Measurements from ENCODE around the gene MAF. TPM values are rescaled to one million over a fixed set of nuclear protein-coding genes. Genes with fewer than 3 reads are reported as not detected.

The MAF gene
- total RNA-seq, 1 experiment from 2014 or later, result 4.9 TPM

GRCh38 chr16:79554912-79555311, 45.6 kb downstream of the MAF start:
- no peak overlapping the region for H4K8ac ChIP-seq (replicated peaks; ENCODE audit: insufficient read length, low read depth, low read length)
- H2AK5ac ChIP-seq (ENCODE audit: insufficient read length, low read length), result no peak overlapping the region
- no peaks in the 10 kb centered on the region for H3K27me3 ChIP-seq (ENCODE audit: insufficient read depth, low read length)
- Mint-ChIP-seq H3K4me1 (peaks cover 9 to 11% of the 10 kb centered on the region in 2 experiments), H3K27me3 (ENCODE audit: low read depth) (peaks cover 5% of the 10 kb centered on the region), H3K36me3 (ENCODE audit: insufficient read depth in 1 of 3, low read depth in 3 of 3) (peaks cover 0 to 4% (median 0%) of the 10 kb centered on the region in 3 experiments; a peak in 2 of 7 replicates), H3K9me3 (peaks cover 3 to 6% of the 10 kb centered on the region in 2 experiments; a peak in 2 of 5 replicates), H3K27ac (no peak overlapping the region), H3K4me3 (no peak overlapping the region)
- TF ChIP-seq, protein P1, sequence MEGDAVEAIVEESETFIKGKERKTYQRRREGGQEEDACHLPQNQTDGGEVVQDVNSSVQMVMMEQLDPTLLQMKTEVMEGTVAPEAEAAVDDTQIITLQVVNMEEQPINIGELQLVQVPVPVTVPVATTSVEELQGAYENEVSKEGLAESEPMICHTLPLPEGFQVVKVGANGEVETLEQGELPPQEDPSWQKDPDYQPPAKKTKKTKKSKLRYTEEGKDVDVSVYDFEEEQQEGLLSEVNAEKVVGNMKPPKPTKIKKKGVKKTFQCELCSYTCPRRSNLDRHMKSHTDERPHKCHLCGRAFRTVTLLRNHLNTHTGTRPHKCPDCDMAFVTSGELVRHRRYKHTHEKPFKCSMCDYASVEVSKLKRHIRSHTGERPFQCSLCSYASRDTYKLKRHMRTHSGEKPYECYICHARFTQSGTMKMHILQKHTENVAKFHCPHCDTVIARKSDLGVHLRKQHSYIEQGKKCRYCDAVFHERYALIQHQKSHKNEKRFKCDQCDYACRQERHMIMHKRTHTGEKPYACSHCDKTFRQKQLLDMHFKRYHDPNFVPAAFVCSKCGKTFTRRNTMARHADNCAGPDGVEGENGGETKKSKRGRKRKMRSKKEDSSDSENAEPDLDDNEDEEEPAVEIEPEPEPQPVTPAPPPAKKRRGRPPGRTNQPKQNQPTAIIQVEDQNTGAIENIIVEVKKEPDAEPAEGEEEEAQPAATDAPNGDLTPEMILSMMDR (conservative IDR thresholded peaks at IDR 0.05), result no peak
- no peak overlapping the region for H2BK15ac ChIP-seq (ENCODE audit: low read depth, low read length)
- H3K79me2 ChIP-seq (ENCODE audit: insufficient read depth, low read length), result no peaks in the 10 kb centered on the region
- H4K5ac ChIP-seq (ENCODE audit: insufficient read length, low read depth, low read length), result no peak overlapping the region
- H2BK120ac ChIP-seq (ENCODE audit: low read depth, low read length, poor library complexity, severe bottlenecking), result no peak overlapping the region
- no peak overlapping the region for H3K23ac ChIP-seq (ENCODE audit: insufficient read length, low read depth, low read length)
- H2AFZ ChIP-seq (ENCODE audit: low read length), result no peak overlapping the region
- no peak overlapping the region for H3K4ac ChIP-seq (ENCODE audit: low read depth, low read length)
- H3K9ac ChIP-seq (ENCODE audit: extremely low read depth, insufficient read length, low read length), result no peak overlapping the region
- no peak overlapping the region for H2BK5ac ChIP-seq (ENCODE audit: insufficient read length, low read length)
- no peaks in the 10 kb centered on the region for H4K20me1 ChIP-seq (ENCODE audit: control insufficient read depth, insufficient read depth, insufficient read length)
- H3K79me1 ChIP-seq (ENCODE audit: insufficient read depth, low read depth, low read length, poor library complexity, severe bottlenecking), result no peaks in the 10 kb centered on the region
- no peak overlapping the region for H4K91ac ChIP-seq (ENCODE audit: insufficient read length, low read depth, low read length)
- no peak overlapping the region for H2BK12ac ChIP-seq (ENCODE audit: insufficient read length, low read depth, low read length)
- no peaks in the 10 kb centered on the region for H3K23me2 ChIP-seq (ENCODE audit: insufficient read length, low read depth, low read length, poor library complexity, severe bottlenecking)
- H3K4me1 ChIP-seq (ENCODE audit: insufficient read depth, low read length), result peaks cover 5% of the 10 kb centered on the region; the same call in 1 of the 2 replicates
- no peak for DNase-seq
- H3K4me2 ChIP-seq (ENCODE audit: insufficient read depth, insufficient read length, low read length), result no peak overlapping the region
- H3K18ac ChIP-seq (ENCODE audit: insufficient read length, low read depth, low read length), result no peak overlapping the region
- no peak overlapping the region for H3K14ac ChIP-seq (ENCODE audit: insufficient read depth, low read length)
- no peak overlapping the region for H3T11ph ChIP-seq (ENCODE audit: low read length)
- H3K9me3 ChIP-seq (ENCODE audit: control insufficient read depth, low read depth, low read length), result no peaks in the 10 kb centered on the region
- no peak overlapping the region for H3K56ac ChIP-seq (ENCODE audit: insufficient read length, low read depth, low read length)
- no peak overlapping the region for H3K27ac ChIP-seq (ENCODE audit: insufficient read length, low read depth, low read length)
- H2BK20ac ChIP-seq (ENCODE audit: low read depth, low read length, poor library complexity, severe bottlenecking), result no peak overlapping the region
